HL-60 (cell line): ENCODE measurements around the gene SMURF1.

Experiments
- DNase-seq, 2 experiments: peaks; one replicate each; pipeline ENCODE4 v3.0.0-alpha.2; 2010 to 2020; ENCODE audit warnings: low read depth in 1 of 2, low spot score in 1 of 2
- H3K27ac ChIP-seq: fragments of 250-450 bp; sonication (Bioruptor Pico); replicated peaks from 2 replicates; pipeline ENCODE4 v1.5.1; 2020; ENCODE audit warnings: mild to moderate bottlenecking, moderate library complexity
- H3K27me3 ChIP-seq: fragments of 250-450 bp; sonication (Bioruptor Pico); 2 replicates; pipeline ENCODE4 v1.5.1; 2021; ENCODE audit warnings: mild to moderate bottlenecking, moderate library complexity; ENCODE audit not compliant: insufficient read depth, poor library complexity, severe bottlenecking
- H3K4me3 ChIP-seq: replicated peaks from 2 replicates; pipeline ENCODE4 v1.5.1; 2011; ENCODE audit warnings: mild to moderate bottlenecking, control low read depth, low read length; ENCODE audit not compliant: insufficient read depth
- CTCF ChIP-seq: IDR thresholded peaks from one replicate; pipeline ENCODE4 v1.5.1; 2011; ENCODE audit warnings: low read length, control low read depth, inconsistent platforms; ENCODE audit not compliant: insufficient read depth

Gene SMURF1

GRCh38 chr7:98978672-98979071, 165.2 kb downstream of the SMURF1 start:
- TF ChIP-seq CTCF = no peak
- H3K27me3 ChIP-seq = no peaks in the 10 kb centered on the region
- no peak for DNase-seq
- no peak overlapping the region for H3K4me3 ChIP-seq
- H3K27ac ChIP-seq = no peak overlapping the region
